Sigmoid colon (tissue), 3 donors: ENCODE data around the gene SCO2.

ENCODE experiments used
- POLR2A ChIP-seq, 2 donors: fragments of 450-650 bp; IDR thresholded peaks; one replicate each; pipeline ENCODE4 v1.6.1; 2016; ENCODE audit warnings: antibody characterized with exemption in 2 of 2, mild to moderate bottlenecking in 2 of 2, moderate library complexity in 2 of 2
- TF ChIP-seq, protein P1 (sequence below), 4 experiments: fragments of 450-650 bp in 3 of 4; fragments of 200-600 bp in 1 of 4; IDR thresholded peaks; one replicate each; pipeline ENCODE4 v1.5.1; 2016 to 2019; ENCODE audit warnings: antibody characterized with exemption in 4 of 4, mild to moderate bottlenecking in 3 of 4, moderate library complexity in 2 of 4

GRCh38 chr22:50568626-50569025 lies 43.2 kb upstream of the SCO2 start:
- no peak for TF ChIP-seq POLR2A (IDR thresholded peaks at IDR 0.05)
- TF ChIP-seq, protein P1, sequence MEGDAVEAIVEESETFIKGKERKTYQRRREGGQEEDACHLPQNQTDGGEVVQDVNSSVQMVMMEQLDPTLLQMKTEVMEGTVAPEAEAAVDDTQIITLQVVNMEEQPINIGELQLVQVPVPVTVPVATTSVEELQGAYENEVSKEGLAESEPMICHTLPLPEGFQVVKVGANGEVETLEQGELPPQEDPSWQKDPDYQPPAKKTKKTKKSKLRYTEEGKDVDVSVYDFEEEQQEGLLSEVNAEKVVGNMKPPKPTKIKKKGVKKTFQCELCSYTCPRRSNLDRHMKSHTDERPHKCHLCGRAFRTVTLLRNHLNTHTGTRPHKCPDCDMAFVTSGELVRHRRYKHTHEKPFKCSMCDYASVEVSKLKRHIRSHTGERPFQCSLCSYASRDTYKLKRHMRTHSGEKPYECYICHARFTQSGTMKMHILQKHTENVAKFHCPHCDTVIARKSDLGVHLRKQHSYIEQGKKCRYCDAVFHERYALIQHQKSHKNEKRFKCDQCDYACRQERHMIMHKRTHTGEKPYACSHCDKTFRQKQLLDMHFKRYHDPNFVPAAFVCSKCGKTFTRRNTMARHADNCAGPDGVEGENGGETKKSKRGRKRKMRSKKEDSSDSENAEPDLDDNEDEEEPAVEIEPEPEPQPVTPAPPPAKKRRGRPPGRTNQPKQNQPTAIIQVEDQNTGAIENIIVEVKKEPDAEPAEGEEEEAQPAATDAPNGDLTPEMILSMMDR (IDR thresholded peaks at IDR 0.05), result no peak
